ENCODE data around the gene CLCN1.

- no peak for TF ChIP-seq CTCF (IDR thresholded peaks at IDR 0.05)
- no peak for TF ChIP-seq POLR2A (IDR thresholded peaks at IDR 0.05; ENCODE audit: low read depth)
- no peak for TF ChIP-seq EP300 (IDR thresholded peaks at IDR 0.05)
Observed at GRCh38 chr7:143393267-143394041, 77.5 kb downstream of the CLCN1 start.

Data from esophagus muscularis mucosa (tissue), 4 donors.